Measurements from ENCODE around the gene C1orf226. TPM values are rescaled to one million over a fixed set of nuclear protein-coding genes. Genes with fewer than 3 reads are reported as not detected.

The C1orf226 gene
- total RNA-seq, 1 donor, result 0.86 TPM

DNA sequence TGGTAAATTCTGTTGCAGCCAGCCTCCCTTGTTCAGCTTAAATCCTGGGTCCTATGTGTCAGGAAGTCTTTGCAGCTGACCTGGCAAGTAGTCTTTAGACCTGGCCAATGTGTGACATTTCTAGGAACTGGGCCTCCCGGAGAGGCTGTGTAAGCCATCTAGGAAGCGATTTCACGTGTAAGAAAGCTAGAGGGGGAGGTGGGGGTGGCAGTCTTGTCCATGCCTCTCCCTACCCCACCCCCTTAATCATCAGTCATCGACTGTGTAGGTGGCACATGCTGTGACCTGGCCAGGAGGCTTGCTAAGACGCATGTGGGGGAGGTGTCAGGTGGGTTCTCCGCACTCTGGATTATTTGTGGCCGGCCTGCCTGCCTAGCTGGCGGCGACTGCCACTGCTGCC, 8.4 kb downstream of the C1orf226 start:
- TF ChIP-seq, protein P1, sequence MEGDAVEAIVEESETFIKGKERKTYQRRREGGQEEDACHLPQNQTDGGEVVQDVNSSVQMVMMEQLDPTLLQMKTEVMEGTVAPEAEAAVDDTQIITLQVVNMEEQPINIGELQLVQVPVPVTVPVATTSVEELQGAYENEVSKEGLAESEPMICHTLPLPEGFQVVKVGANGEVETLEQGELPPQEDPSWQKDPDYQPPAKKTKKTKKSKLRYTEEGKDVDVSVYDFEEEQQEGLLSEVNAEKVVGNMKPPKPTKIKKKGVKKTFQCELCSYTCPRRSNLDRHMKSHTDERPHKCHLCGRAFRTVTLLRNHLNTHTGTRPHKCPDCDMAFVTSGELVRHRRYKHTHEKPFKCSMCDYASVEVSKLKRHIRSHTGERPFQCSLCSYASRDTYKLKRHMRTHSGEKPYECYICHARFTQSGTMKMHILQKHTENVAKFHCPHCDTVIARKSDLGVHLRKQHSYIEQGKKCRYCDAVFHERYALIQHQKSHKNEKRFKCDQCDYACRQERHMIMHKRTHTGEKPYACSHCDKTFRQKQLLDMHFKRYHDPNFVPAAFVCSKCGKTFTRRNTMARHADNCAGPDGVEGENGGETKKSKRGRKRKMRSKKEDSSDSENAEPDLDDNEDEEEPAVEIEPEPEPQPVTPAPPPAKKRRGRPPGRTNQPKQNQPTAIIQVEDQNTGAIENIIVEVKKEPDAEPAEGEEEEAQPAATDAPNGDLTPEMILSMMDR (IDR thresholded peaks at IDR 0.05; ENCODE audit: insufficient read depth, low read depth, low read length), result no peak
- DNase-seq (ENCODE audit: low read depth), result no peak
- H3K4me3 ChIP-seq (ENCODE audit: low read depth, low read length), result no peak overlapping the region

GRCh38 chr1:162390396-162391185, 9.1 kb downstream of the C1orf226 start:
- no peak for DNase-seq (ENCODE audit: low read depth)
- TF ChIP-seq, protein P1 (IDR thresholded peaks at IDR 0.05; ENCODE audit: insufficient read depth, low read depth, low read length), result no peak
- no peak overlapping the region for H3K4me3 ChIP-seq (ENCODE audit: low read depth, low read length)

DNA sequence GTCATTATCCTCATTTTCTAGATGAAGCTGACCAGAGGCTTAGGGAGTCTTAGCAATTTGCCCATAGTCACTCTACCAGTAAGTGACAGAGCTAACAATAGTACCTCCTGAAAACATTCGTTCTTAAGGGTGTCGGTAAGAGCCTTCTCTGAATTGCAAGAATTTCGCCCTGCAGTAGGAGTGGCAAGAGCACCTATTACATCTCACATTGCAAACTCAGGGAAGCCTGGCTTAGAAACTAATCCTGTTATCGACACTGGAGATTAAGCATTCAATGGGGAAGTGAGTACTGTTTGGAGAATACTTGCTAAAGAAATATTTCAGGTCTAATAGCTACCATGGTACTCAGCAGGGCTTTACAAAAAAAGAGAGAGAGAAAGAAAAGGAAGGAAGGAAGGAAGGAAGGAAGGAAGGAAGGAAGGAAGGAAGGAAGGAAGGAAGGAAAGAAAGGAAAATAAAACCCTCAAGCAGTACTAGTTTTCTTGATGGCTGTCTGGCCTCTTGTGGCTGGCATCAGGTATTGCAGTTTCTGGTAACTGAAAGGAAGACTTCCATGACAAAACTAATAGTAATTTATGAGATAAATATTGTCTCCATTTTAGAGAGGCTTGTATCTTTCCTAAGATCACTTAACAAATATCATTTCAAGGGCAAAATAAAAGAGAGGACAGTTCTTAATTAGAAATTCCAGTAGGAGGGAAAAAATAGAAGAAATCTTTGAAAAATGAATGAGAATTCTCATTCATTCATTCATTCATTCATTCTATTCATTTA, 10.4 kb downstream of the C1orf226 start:
- H3K4me3 ChIP-seq (ENCODE audit: low read depth, low read length), result no peak overlapping the region
- DNase-seq (ENCODE audit: low read depth), result peak; percentile 64
- TF ChIP-seq, protein P1 (IDR thresholded peaks at IDR 0.05; ENCODE audit: insufficient read depth, low read depth, low read length), result peak; percentile 88

GRCh38 chr1:162396201-162396906, 14.8 kb downstream of the C1orf226 start:
- no peak overlapping the region for H3K4me3 ChIP-seq (ENCODE audit: low read depth, low read length)
- TF ChIP-seq, protein P1 (IDR thresholded peaks at IDR 0.05; ENCODE audit: insufficient read depth, low read depth, low read length), result no peak
- no peak for DNase-seq (ENCODE audit: low read depth)

GRCh38 chr1:162397039-162397448, 15.5 kb downstream of the C1orf226 start:
- no peak overlapping the region for H3K4me3 ChIP-seq (ENCODE audit: low read depth, low read length)
- DNase-seq (ENCODE audit: low read depth), result no peak
- TF ChIP-seq, protein P1 (IDR thresholded peaks at IDR 0.05; ENCODE audit: insufficient read depth, low read depth, low read length), result peak; percentile 27

DNA sequence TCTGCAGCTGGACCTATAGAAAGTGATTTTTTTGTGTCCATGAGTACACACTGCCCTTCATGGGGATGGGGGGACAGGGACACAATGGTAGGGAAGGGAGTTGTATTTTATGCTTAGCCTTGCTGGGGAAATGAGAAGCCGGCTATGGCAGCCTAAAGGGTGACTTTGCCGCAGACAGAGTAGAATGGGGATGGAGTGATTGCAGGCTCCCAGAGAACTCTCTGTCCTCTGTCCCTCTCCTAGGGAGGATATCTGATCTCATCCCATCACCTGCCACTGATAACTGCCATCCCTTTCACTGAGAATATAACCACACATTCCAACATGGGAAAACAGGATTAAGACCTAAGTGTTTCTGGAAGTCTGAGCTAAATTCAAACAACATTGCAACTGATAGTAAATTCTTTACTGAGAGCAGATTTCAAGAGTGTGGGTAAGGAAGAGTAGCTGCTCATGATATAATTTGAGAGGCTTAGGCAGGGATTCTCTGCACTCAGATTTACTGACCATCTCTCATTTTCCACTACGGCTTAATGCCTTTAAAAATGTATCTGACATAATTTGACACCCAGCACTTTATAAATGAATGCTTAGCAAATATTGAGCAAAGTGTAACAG, 16.5 kb downstream of the C1orf226 start:
- DNase-seq (ENCODE audit: low read depth), result peak; percentile 34
- no peak overlapping the region for H3K4me3 ChIP-seq (ENCODE audit: low read depth, low read length)
- TF ChIP-seq, protein P1 (IDR thresholded peaks at IDR 0.05; ENCODE audit: insufficient read depth, low read depth, low read length), result no peak

All from fibroblast of villous mesenchyme (primary cell).